Prostate gland (tissue), 2 donors: ENCODE results near the gene DMBT1. TPM values are rescaled to one million over a fixed set of nuclear protein-coding genes. Genes with fewer than 3 reads are reported as not detected.

Experiments
- DNase-seq: peaks from one replicate; pipeline ENCODE4 v3.0.0-alpha.2; 2019; ENCODE audit warnings: low spot score
- H3K27ac ChIP-seq, 2 donors: fragments of 200-600 bp; sonication (generic); 2 replicates each; pipeline ENCODE4 v1.5.1; 2017 to 2019
- H3K27me3 ChIP-seq: fragments of 200-600 bp; sonication (generic); replicated peaks from 2 replicates; pipeline ENCODE4 v1.5.1; 2019; ENCODE audit not compliant: insufficient read depth
- H3K36me3 ChIP-seq, 2 donors: fragments of 200-600 bp; sonication (generic); 1 replicate in 1 of 2; 2 replicates in 1 of 2; pipeline versions ENCODE4 v1.5.1 to v1.8.1; 2017 to 2019
- H3K4me1 ChIP-seq: fragments of 200-600 bp; sonication (generic); replicated peaks from 2 replicates; pipeline ENCODE4 v1.5.1; 2019
- H3K4me3 ChIP-seq, 2 donors: fragments of 200-600 bp; sonication (generic); 2 replicates each; pipeline ENCODE4 v1.5.1; 2017 to 2019
- H3K9me3 ChIP-seq: fragments of 200-600 bp; sonication (generic); 2 replicates; pipeline ENCODE4 v1.5.1; 2017
- CTCF ChIP-seq, 4 experiments: fragments of 200-600 bp in 2 of 4; fragments of 450-650 bp in 2 of 4; sonication (generic) in 2 of 4; IDR thresholded peaks; 1 replicate in 3 of 4; 2 replicates in 1 of 4; pipeline ENCODE4 v1.5.1; 2016 to 2019; ENCODE audit warnings: antibody characterized with exemption in 4 of 4, mild to moderate bottlenecking in 2 of 4, moderate library complexity in 2 of 4
- POLR2A ChIP-seq: fragments of 450-650 bp; IDR thresholded peaks from one replicate; pipeline ENCODE4 v1.6.1; 2016; ENCODE audit warnings: antibody characterized with exemption, mild to moderate bottlenecking
- POLR2AphosphoS5 ChIP-seq: sonication (generic); formaldehyde crosslinking; IDR thresholded peaks from one replicate; pipeline ENCODE4 v1.6.1; 2017; ENCODE audit warnings: antibody characterized with exemption
- WGBS: methylation state at CpG from one replicate; pipeline ENCODE4 v1.1.5; 2018; 5-methylcytosine and 5-hydroxymethylcytosine counted together
- intact Hi-C: fragments of 100-400 bp; cut with DNase I; formaldehyde crosslinking; loops from one replicate; pipeline ENCODE4 v1.14.2; 2022
- total RNA-seq, 2 donors: library from RNA; depleted of rRNA; stranded (reverse); fragments of >200 nt; gene quantifications; one replicate each; pipeline ENCODE4 v1.1.0, GENCODE V29; 2016

DMBT1 gene
- total RNA-seq, 2 donors from 2014 or later = 0.51 to 4.6 TPM

DNA sequence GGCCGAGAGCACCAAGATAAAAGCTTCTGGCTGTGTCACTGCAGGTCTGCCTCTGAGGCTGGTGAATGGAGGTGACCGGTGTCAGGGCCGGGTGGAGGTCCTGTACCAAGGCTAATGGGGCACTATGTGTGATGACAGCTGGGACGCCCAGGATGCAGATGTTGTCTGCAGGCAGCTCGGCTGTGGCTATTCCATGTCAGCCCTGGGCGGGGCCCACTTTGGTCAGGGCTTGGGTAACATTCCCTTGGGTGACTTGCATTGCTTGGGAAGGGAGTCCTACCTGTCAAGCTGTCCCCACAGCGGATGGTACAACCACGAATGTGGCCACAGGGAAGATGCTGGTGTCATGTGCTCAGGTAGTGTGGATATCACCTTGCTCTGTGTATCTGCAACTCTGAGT is 8.0 kb downstream of the DMBT1 start:
- no peak for TF ChIP-seq POLR2AphosphoS5
- no peak for TF ChIP-seq POLR2A
- TF ChIP-seq CTCF (IDR thresholded peaks at IDR 0.05) = no peak
- H3K27ac ChIP-seq = no peak overlapping the region
- no peaks in the 10 kb centered on the region for H3K36me3 ChIP-seq
- H3K4me1 ChIP-seq = no peaks in the 10 kb centered on the region
- H3K27me3 ChIP-seq = no peaks in the 10 kb centered on the region
- no peaks in the 10 kb centered on the region for H3K9me3 ChIP-seq
- H3K4me3 ChIP-seq = no peak overlapping the region
- 93% methylated on average over 5 of the region's 8 CpGs for WGBS
- DNase-seq = no peak
- intact Hi-C loops = loop anchor here (5.0 to 10.0 kb wide), 2 partner anchors 104 to 226 kb away; partner anchors contain the start of gene HTRA1

DNA sequence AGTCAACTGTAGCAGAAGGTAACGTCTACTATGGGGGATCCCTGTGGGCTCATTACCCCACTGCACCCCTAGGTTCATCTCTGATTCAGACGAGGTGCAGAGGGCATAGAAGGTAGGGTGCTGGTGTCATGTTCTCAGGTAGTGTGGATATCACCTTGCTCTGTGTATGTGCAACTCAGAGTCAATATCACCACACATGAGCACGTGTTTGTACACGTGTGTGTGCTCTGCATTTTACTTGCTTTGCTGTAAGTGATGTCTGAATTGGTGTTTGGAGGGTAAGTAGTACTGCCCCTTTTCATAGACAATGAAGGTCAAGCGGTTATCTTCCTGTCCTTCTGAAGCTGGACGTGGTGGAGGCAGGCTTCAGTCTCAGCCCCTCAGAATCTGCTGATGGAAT is 10.4 kb downstream of the DMBT1 start:
- intact Hi-C loops = no loop called here
- no peaks in the 10 kb centered on the region for H3K4me1 ChIP-seq
- no peak overlapping the region for H3K4me3 ChIP-seq
- no peak overlapping the region for H3K27ac ChIP-seq
- 71% methylated on average over 6 of the region's 6 CpGs for WGBS
- no peaks in the 10 kb centered on the region for H3K9me3 ChIP-seq
- H3K27me3 ChIP-seq = no peaks in the 10 kb centered on the region
- no peak for DNase-seq
- no peaks in the 10 kb centered on the region for H3K36me3 ChIP-seq
- TF ChIP-seq POLR2AphosphoS5 = no peak
- no peak for TF ChIP-seq CTCF (IDR thresholded peaks at IDR 0.05)
- no peak for TF ChIP-seq POLR2A

GRCh38 chr10:122571892-122572291 is 11.3 kb downstream of the DMBT1 start:
- DNase-seq = no peak
- intact Hi-C loops = no loop called here
- Histone ChIP-seq H3K27me3 (no peaks in the 10 kb centered on the region), H3K9me3 (no peaks in the 10 kb centered on the region), H3K4me1 (no peaks in the 10 kb centered on the region), H3K27ac (no peak overlapping the region), H3K4me3 (no peak overlapping the region), H3K36me3 (no peaks in the 10 kb centered on the region)
- TF ChIP-seq POLR2AphosphoS5 (no peak), CTCF (IDR thresholded peaks at IDR 0.05) (no peak), POLR2A (no peak)
- 87% methylated on average over 3 of the region's 3 CpGs for WGBS

- TF ChIP-seq POLR2AphosphoS5 (no peak), POLR2A (no peak), CTCF (IDR thresholded peaks at IDR 0.05) (no peak)
- WGBS = 73% methylated on average over 3 of the region's 3 CpGs
- intact Hi-C loops = no loop called here
- no peaks in the 10 kb centered on the region for H3K4me1 ChIP-seq
- no peaks in the 10 kb centered on the region for H3K9me3 ChIP-seq
- DNase-seq = no peak
- no peak overlapping the region for H3K4me3 ChIP-seq
- no peak overlapping the region for H3K27ac ChIP-seq
- H3K27me3 ChIP-seq = no peaks in the 10 kb centered on the region
- no peaks in the 10 kb centered on the region for H3K36me3 ChIP-seq
Observed at GRCh38 chr10:122575776-122576175, 15.2 kb downstream of the DMBT1 start.

- intact Hi-C loops = no loop called here
- WGBS = 84% methylated on average over 6 of the region's 6 CpGs
- Histone ChIP-seq H3K4me3 (no peak overlapping the region), H3K27ac (no peak overlapping the region), H3K36me3 (no peaks in the 10 kb centered on the region), H3K4me1 (no peaks in the 10 kb centered on the region), H3K27me3 (no peaks in the 10 kb centered on the region), H3K9me3 (no peaks in the 10 kb centered on the region)
- TF ChIP-seq POLR2AphosphoS5 (no peak), POLR2A (no peak), CTCF (IDR thresholded peaks at IDR 0.05) (no peak)
- no peak for DNase-seq
Observed at GRCh38 chr10:122576291-122576690, 15.7 kb downstream of the DMBT1 start.
